HS-5 (cell line): ENCODE measurements around the gene AMN1.
"Not testable (repeated sequence)": the region's sequence is repeated elsewhere in the genome, so short reads cannot be mapped to it uniquely, and the experiment has no call there.

ENCODE experiments used
- DNase-seq: peaks from one replicate; pipeline ENCODE4 v3.0.0-alpha.2; 2012; ENCODE audit warnings: low read depth

AMN1 gene

DNA sequence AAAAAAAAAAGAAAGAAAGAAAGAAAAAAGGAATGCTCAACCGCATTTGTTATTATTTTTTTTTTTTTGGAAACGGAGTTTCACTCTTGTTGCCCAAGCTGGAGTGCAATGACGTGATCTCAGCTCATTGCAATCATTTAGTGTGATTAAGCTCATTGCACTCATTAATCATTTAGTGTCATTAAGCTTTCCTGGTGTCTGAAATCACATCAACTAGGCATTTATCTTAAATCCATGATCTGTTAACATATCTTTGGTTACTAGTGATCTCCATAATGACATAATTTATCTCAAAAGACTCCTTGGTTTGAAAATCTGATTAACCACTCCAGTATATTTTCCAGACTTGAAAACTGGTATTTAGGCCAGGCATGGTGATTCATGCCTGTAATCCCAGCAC, 43.0 kb downstream of the AMN1 start:
- no peak for DNase-seq

DNA sequence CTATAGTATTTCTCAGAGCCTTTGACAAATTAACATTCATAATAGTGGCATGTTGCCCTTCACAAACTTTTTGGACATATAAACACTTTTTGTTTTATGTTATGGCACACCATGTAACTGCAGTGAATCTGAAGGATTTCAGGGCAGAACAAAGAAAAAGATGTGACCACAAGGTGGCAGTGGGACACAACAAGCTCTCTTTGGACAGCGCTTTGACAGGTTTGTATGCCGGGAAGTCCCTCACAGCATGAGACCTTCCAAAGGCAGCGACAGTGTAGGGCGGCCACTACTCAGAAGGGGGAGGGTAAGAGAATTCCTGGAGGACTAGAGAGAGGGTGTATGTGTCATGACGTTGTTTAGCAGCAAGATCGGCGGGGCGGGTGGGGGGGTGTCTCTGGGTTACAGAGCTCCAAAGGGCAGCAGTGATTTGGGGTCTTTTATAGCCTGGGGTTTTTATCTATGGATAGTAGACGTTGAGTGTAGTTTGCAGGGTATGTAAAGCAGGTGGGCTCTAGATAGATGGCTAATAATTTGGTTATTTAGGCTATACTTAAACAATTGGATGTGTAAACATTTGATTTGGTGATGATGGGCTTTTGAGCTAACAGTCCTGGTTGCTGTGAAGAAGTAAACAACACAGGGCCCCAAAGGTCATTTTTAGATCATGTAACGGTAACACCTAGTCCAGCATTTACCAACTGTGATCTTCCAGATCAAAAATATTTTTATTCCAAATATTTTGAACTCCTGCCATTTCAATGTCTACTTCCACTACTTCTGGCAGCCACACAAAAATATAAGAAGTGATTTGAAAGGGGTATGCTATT, 46.5 kb downstream of the AMN1 start:
- DNase-seq = peak; percentile 56

DNA sequence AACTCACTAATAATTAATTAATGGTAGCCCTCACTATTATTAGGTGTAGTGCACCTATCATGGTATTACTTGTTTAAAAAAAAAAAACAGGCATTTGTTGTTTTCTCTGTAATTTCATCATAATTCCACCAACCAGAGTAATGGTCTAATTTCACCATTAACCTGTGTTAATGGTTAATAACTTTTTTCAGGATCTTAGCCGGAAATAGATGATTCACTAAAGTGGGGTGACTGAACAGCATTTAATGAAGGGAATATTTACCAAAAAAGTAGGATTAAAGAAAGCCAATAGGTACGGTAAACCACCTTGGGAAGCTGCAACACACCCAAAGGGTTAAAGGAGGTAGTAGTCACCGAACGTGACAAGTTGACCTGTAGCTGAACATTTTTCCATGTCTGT, 56.3 kb downstream of the AMN1 start:
- no peak for DNase-seq

DNA sequence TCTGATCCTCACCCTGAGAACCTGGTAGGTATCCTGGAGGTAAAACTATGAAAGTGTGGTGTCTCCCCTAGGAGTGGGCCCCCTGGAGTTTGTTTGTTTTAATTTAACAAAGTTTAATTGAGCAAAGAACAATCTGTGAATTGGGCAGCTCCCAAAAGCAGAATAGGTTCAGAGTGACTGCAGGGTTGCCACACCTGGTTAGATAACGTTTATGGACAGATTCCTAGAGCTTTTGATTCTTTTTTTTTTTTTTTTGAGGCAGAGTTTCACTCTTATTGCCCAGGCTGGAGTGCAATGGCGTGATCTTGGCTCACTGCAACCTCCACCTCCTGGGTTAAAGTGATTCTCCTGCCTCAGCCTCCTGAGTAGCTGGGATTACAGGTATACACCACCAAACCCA, 59.2 kb downstream of the AMN1 start:
- not testable (repeated sequence) for DNase-seq

DNA sequence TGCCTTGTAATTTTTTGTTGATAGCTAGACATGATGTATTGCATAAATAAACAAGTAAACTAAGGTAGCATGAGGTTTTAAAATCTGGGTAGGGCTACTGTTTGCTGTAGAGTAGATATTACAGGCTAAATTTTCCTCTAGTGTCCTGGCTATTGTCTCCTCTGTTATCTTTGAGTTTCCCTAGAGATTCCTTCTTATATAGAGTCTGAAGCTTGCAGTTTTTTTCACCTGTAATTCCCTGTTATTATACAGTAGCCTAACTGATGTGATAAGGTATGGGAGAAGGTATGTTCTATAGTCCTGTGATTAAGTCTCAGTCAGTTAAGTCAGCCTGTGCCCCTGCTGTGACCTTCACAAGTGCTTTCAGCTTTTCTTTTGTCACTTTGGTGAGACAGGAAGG, 59.8 kb downstream of the AMN1 start:
- no peak for DNase-seq

DNA sequence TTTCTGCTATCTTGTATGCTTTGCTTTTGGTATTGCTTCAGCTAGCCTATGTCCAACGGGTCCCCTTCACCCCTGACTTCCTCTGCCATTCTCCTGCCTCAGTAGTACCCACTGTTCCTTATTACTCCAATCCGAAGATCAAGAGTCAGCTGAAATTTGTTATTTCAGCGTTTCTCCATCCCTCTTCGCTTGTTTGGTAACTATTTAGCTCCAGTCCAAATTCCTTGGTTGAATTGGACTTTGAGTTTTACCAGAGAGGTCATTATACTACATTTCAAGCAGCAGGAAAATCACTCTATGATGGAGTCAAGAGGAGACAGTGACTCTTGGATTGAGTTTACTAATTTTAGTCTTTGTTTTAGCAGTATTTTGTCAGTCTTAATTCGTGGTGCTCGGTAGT, 64.8 kb downstream of the AMN1 start:
- no peak for DNase-seq

DNA sequence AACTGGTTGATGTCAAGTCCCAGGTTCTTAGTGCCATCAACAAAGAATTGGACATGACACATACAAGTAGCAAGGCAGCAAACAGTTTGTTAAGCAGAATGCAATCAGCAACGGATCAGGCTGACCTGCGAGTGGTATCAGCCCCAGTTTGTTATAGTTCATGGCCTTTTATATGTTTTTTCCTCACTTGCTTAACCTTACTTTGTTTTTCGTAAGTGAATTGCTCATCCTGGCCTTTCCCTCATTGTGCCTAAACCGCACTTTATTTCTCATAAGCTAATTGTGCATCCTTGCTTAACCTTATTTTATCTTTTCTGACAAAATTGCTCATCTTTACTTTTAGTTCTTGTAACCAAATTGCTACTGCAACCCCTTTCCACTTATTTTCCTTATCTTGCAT, 65.2 kb downstream of the AMN1 start:
- no peak for DNase-seq

DNA sequence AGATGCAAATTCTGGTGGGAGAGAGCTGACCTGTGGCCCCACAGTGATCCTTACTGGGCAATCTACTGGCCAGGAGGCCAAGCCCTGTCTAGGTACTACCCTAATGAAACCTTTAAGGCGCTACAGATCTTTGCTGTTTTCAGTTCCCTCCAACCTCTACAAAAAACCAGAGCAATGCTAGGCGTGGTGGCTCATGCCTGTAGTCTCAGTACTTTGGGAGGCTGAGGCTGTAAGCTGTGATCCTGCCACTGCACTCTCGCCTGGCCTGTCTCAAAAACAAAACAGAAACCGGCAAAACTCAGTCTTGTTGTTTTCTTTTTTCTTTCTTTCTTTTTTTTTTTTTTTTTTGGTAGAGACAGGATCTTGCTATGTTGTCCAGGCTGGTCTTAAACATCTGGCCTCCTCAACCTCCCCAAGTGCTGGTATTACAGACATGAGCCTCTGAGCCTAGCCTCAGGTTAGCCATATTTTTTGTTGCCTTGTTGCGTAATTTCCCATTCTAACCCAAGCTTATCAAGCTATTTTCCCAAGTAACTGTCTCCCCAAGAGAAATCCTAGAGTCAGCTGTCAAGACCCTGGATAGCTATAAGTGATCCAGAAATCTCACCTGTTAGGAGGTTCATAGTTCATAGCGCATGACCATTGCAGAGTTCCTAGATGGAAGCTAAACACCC, 66.5 kb downstream of the AMN1 start:
- no peak for DNase-seq

DNA sequence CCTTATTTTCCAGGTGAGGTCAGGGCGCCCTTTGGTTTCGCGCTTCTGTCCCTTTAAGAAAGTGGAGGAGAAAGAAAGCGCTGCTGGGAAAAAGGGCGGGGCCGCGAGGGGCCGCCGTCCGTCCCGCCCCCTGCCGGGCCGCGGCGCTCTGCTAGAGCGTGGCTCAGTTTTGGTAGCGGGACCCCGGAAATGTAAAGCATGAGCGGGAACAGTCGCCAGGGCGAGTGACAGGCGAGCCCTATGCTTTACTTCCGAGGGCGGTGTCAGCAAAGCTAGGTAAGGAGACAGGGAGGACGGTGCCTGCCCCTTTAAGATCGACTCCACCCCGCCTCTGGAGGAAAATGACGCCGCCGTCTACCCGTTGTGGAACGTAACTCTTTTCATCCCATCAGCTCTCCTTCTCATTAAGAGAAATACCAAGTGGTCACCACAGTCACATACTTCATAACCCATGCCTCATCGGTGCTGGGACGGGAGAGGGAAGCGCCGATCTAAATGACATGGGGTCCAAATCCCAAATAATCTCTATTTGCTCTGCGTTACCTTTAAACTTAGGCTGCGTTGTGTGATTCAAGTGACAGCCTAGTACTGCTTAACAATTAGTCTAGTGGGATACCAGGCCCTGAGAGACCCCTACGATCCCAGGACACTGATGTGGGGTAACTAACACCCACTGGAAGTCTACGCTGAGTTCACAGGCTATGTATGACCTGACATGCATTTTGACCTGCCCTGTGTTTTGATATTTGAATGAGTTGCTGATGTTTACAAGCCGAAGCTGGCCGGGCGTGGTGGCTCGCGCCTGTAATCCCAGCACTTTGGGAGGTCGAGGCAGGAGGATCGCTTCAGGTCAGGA, 69.5 kb downstream of the AMN1 start, which contains the start of gene ETFBKMT:
Gene ETFBKMT (plus strand): TSS at position 602 of the 856 bp plus-strand sequence. CDS start 2,266 bp downstream, outside the sequence.
- peak; percentile 84 for DNase-seq

DNA sequence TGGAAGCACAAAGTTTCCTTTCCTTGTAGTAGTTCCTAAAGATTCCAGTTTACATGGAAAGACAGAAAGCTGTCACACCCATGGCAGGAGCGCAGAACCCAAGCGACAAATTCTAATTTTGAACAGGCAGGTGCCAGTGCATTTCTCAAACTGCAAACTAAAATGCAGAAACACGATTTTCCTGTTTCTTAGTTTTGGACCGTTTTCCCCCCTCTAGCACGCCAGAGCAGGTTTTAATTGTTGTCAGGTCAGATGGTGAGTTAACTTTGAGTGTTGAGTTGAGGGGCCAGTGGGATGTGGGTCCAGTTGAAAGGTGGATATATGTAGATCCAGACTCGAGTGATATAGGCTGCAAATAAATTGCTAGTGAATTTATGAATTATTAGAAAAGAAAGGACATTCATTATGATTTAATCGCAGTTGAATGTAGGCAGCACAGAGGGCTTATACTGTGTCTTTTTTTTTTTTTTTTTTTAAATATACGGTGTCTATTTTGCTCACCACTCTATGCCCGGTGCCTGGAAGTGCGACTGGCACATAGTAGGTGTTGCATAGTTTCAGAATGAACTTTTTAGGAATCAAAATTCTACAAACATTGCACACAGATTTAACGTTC, 70.2 kb downstream of the AMN1 start:
- DNase-seq = no peak

DNA sequence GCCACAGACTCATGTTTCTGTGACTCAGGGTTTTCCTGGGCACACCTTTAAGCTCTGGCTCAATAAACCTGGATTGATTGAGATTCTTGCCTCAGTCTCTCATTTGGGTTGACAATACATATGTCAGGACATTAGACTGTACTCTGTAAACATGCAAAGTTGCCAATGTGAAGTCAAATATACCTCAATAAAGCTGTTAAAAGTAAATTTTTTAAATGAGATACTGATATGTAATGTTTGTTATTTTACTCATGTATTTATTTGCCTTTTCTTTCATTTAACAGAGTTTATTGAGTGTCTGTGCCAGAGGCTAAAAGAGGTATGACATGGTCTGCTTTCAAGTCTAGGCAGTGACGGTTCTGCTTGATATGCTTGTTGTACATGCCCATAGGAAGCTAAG, 73.0 kb downstream of the AMN1 start:
- no peak for DNase-seq

DNA sequence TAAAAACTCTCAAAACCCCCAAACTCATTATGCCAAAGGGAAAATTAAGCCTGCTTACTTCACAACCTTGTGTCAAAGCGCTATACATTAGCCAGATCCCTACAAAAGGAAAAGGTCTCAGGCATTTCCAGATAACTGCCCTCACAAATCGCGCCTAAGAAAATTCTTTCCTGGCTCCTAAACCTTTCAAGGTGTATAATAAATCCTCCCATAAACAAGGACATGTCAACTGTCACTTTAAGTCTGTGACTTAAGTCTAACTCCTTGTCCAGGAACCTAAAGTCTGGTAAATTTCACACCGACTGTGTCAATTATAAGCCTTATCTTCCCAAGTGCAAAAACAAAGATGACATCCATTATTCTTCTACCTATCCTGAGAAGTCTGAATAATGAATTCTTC, 73.6 kb downstream of the AMN1 start:
- DNase-seq = no peak

DNA sequence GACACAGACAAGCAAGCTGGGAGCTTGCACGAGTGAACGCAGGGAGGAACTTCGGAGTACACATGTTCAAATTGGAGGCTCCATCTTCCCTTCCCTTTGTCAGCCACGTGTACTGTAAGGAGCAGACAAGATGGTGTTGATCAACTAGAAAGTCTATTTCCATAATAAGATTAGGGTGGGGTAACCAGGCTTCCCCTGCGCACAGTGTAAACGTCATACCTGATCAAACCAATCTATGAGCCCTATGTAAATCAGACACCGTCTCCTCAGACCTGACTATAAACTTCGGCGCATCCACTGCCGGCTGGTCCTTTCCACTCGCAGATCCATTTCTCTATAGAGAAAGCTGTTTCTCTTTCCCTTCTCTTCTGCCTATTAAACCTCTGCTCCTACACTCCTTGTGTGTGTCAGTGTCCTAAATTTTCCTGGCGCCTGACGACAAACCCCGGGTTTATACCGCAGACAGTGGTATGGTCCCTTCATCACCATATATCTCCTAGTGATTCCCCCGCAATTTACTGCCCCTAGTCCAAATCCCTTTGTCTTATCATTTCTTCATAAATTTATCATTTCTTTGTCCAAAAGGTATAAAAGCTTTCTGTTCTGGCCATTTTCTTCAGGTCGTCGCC, 76.8 kb downstream of the AMN1 start:
- peak; percentile 84 for DNase-seq

DNA sequence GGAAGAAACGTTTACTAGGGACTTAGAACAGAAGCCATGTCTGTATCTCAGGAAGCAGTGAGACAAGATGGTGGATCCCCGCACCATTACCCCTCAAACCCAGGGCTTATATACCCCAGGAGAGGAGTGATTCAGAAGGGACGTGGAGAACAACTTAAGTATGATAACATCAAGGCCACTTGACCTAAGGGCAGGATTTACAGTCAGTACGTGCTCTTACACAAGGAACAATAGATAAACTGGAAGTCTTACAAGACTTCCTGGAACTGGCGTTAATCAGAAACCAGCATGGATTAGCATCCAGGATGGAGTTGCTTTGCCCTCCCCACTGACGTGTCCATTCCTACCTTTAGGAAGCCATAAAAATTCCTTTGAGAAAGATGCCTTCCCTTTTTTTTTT, 77.9 kb downstream of the AMN1 start:
- DNase-seq = no peak

DNA sequence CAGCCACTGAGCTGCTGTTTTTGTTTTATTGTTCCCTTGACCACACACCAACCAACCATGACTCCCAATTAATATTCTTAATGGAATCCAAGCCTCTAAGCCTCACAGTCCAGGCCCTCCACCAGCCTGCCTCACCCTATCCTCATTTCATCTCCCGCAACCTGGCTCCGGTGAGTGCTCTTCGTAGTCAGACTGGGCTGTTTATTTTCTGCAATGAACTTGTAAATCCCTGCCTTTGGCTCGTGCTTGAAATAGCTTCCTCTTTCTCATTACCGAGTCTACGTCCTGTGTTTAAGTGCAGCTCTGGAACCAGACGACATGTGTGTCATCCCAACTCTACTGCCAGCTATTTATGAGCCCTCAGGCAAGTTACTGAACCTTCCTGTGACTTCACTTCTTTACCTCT, 81.7 kb downstream of the AMN1 start:
- DNase-seq = no peak

DNA sequence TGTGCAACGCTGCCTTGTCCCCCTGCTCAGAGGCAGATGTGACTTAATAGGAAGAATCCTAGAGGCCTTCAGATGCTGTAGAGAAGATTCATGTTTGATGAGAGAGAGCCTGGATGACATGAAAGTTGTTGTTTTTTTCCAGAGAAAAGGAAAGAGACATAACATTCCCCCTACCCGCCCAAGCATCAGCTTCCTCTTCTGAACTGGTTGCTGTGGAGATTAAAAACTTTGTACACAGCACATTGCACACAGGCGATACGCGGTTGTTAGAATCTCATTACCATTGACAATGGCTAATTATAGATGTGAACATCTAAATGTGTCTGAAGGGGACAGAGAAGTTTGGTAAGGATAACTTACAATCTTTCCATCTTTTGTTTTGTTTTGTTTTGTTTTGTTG, 82.9 kb downstream of the AMN1 start:
- DNase-seq = no peak

DNA sequence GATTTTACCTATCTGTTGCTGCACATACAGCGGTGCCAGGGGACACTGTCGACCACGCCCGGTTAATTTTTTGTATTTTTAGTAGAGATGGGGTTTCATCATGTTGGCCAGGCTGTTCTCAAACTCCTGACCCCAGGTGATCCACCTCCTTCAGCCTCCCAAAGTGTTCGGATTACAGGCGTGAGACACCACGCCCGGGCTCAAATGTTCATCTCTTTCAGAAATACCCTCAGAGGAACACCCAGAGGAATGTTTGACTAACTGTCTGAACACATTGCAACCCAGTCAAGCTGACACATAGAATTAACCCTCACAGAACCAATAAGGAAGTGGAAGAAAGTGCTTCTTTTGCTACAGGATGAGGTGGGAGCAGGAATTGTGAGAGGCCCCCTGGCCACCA, 84.3 kb downstream of the AMN1 start:
- no peak for DNase-seq

DNA sequence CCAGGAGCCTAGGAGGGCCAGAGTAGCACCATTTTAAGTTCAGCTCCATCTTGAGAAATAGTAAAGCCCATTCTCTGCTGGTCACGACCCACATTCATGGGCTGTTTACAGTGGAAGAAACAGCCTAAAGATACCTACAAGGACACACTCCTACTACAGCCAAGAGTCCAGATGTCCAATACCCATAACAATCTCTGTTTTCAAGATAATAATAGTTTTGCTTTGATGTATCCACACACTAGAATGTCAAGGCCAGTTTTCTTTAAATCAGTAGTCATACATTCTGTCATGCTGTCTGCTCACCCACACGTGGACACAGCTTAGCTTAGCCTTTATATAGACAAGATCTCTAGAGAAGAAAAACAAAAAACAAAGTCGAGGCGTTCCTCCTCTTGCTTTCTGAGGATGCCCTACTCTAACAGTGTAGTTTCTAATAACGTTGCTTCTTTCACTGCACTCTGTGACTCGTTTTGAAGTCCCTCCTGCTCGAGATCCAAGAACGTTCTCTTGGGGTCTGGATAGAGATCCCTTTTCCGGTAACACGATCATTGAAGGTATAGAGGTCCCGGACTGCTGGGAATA, 87.2 kb downstream of the AMN1 start:
- DNase-seq = no peak

DNA sequence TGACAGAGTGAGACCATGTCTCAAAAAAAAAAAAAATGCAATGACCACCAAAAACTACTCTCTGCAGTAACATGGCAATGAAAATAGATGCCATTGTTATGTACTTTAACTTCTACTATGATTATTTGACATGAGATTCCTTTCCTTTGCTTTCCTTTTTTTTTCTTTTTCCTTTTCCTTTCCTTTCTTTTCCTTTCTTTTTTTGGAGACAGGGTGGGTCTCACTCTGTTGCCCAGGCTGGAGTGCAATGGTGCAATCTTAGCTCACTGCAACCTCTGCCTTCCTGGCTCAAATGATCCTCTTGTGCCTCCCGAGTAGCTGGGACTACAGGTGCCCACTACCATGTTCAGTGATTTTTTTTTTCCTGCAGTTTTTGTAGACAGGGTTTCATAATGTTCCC, 94.2 kb downstream of the AMN1 start:
- no peak for DNase-seq

DNA sequence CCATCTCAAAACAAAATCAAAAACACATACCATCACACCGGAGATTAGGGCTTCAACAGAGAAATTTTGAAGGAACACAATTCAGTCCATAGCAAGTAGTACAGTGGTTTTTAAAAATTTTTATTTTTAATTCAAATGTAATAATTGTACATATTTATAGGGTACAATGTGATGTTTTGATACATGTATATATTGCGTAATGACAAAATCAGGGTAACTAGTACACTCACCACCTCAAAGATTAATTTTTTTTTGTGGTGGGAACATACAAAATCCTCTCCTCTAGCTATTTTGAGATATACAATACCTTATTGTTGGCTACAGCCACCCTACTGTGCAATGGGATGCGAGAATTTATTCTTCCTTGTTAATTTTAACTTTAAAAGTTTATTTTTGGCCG, 95.4 kb downstream of the AMN1 start:
- no peak for DNase-seq

DNA sequence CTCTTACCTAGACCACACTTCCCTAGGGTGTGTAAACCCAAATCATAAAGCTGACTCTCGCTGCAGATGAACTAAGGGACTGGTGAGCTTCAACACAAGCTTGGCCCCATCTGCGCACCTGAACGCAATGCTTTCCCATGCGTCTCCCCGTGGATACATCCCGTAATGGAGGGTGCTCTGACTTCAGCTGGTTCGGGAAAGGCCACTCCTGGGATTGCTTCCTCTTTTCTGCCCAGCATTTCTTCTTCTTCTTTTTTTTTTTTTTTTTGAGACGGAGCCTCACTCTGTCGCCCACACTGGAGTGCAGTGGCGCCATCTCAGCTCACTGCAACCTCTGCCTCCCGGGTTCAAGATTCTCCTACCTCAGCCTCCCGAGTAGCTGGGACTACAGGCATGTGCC, 97.0 kb downstream of the AMN1 start:
- DNase-seq = no peak
